ENCODE data around the gene TIMD4. TPM values are rescaled to one million over a fixed set of nuclear protein-coding genes. Genes with fewer than 3 reads are reported as not detected.
"Not testable (repeated sequence)": the region's sequence is repeated elsewhere in the genome, so short reads cannot be mapped to it uniquely, and the experiment has no call there.

Gene TIMD4
- total RNA-seq, 2 experiments from 2014 or later: 4.6 to 10.2 TPM

- peak overlapping the region; percentile 37 for H3K27ac Mint-ChIP-seq
Observed at GRCh38 chr5:156947925-156948324, 15.1 kb downstream of the TIMD4 start.

GRCh38 chr5:156942064-156942463 is 21.0 kb downstream of the TIMD4 start:
- H3K27me3 Mint-ChIP-seq: no peaks in the 10 kb centered on the region
- ATAC-seq: peak; percentile 82
- peaks cover 30% of the 10 kb centered on the region for H3K4me1 Mint-ChIP-seq
- no peak for DNase-seq
- H3K9me3 Mint-ChIP-seq (ENCODE audit: low read depth): peaks cover 10% of the 10 kb centered on the region
- CTCF ChIA-PET: interaction anchor here (1.0 to 1.7 kb wide), 7 partner anchors 8 to 190 kb away, joined by 3 to 5 read pairs (median 4); no protein-coding TSS in a partner anchor
- no peak overlapping the region for H3K4me3 Mint-ChIP-seq
- peak overlapping the region; percentile 89 for H3K27ac Mint-ChIP-seq
- H3K36me3 Mint-ChIP-seq: peaks cover 24% of the 10 kb centered on the region

More at GRCh38 chr5:156947925-156948324, 15.1 kb downstream of the TIMD4 start:
- ATAC-seq: peak; percentile 75
- DNase-seq: peak; percentile 81
- no peaks in the 10 kb centered on the region for H3K27me3 Mint-ChIP-seq
- peaks cover 26% of the 10 kb centered on the region for H3K4me1 Mint-ChIP-seq
- H3K4me3 Mint-ChIP-seq: no peak overlapping the region
- CTCF ChIA-PET: interaction anchor here (0.7 kb wide), 1 partner anchor 184 kb away, joined by 4 read pairs; no protein-coding TSS in a partner anchor
- H3K9me3 Mint-ChIP-seq (ENCODE audit: low read depth): peaks cover 7% of the 10 kb centered on the region
- peaks cover 19% of the 10 kb centered on the region for H3K36me3 Mint-ChIP-seq

- CTCF ChIA-PET, ATAC-seq, H3K4me3 Mint-ChIP-seq, H3K27me3 Mint-ChIP-seq, H3K27ac Mint-ChIP-seq, DNase-seq: not testable (repeated sequence)
- peaks cover 24% of the 10 kb centered on the region for H3K36me3 Mint-ChIP-seq
- H3K4me1 Mint-ChIP-seq: peaks cover 35% of the 10 kb centered on the region
- H3K9me3 Mint-ChIP-seq (ENCODE audit: low read depth): peaks cover 10% of the 10 kb centered on the region
Observed at GRCh38 chr5:156940462-156940861, 22.6 kb downstream of the TIMD4 start.

GRCh38 chr5:156936972-156937371 is 26.1 kb downstream of the TIMD4 start:
- peaks cover 22% of the 10 kb centered on the region for H3K36me3 Mint-ChIP-seq
- H3K27me3 Mint-ChIP-seq: no peaks in the 10 kb centered on the region
- no peak overlapping the region for H3K4me3 Mint-ChIP-seq
- CTCF ChIA-PET: interaction anchor here (1.1 to 1.2 kb wide), 2 partner anchors 91 to 195 kb away, joined by 3 to 4 read pairs; no protein-coding TSS in a partner anchor
- H3K27ac Mint-ChIP-seq: no peak overlapping the region
- ATAC-seq (no peak), DNase-seq (no peak)
- peaks cover 55% of the 10 kb centered on the region for H3K4me1 Mint-ChIP-seq
- peaks cover 8% of the 10 kb centered on the region for H3K9me3 Mint-ChIP-seq (ENCODE audit: low read depth)

GRCh38 chr5:156934450-156935211 is 28.4 kb downstream of the TIMD4 start:
- peak; percentile 84 for ATAC-seq
- Mint-ChIP-seq H3K36me3 (peaks cover 24% of the 10 kb centered on the region), H3K9me3 (ENCODE audit: low read depth) (peaks cover 8% of the 10 kb centered on the region), H3K4me3 (peak overlapping the region; percentile 29), H3K4me1 (peaks cover 60% of the 10 kb centered on the region), H3K27ac (peak overlapping the region; percentile 78), H3K27me3 (no peaks in the 10 kb centered on the region)
- CTCF ChIA-PET: interaction anchor here (0.6 to 3.3 kb wide), 25 partner anchors 10 to 1386 kb away, joined by 3 to 26 read pairs (median 4); partner anchors contain the start of gene MED7
- DNase-seq: peak; percentile 80

GRCh38 chr5:156929366-156929948 is 33.6 kb downstream of the TIMD4 start:
- Mint-ChIP-seq H3K27me3 (no peaks in the 10 kb centered on the region), H3K9me3 (ENCODE audit: low read depth) (peaks cover 7% of the 10 kb centered on the region), H3K27ac (peak overlapping the region; percentile 78), H3K4me1 (peaks cover 69% of the 10 kb centered on the region), H3K4me3 (no peak overlapping the region), H3K36me3 (peaks cover 18% of the 10 kb centered on the region)
- DNase-seq (peak; percentile 48), ATAC-seq (peak; percentile 64)
- CTCF ChIA-PET: interaction anchor here (1.6 to 3.1 kb wide), 3 partner anchors 9 to 95 kb away, joined by 4 to 12 read pairs (median 8); no protein-coding TSS in a partner anchor

- DNase-seq (no peak), ATAC-seq (no peak)
- Mint-ChIP-seq H3K36me3 (peaks cover 20% of the 10 kb centered on the region), H3K9me3 (ENCODE audit: low read depth) (peaks cover 7% of the 10 kb centered on the region), H3K4me1 (peaks cover 59% of the 10 kb centered on the region), H3K4me3 (no peak overlapping the region), H3K27me3 (no peaks in the 10 kb centered on the region), H3K27ac (peak overlapping the region; percentile 78)
- CTCF ChIA-PET: interaction anchor here (1.0 to 1.3 kb wide), 5 partner anchors 13 to 204 kb away, joined by 3 to 4 read pairs (median 3); no protein-coding TSS in a partner anchor
Observed at GRCh38 chr5:156927545-156927944, 35.5 kb downstream of the TIMD4 start.

GRCh38 chr5:156925767-156926166 is 37.3 kb downstream of the TIMD4 start:
- CTCF ChIA-PET; H3K27me3 Mint-ChIP-seq; H3K27ac Mint-ChIP-seq; H3K9me3 Mint-ChIP-seq (ENCODE audit: low read depth); ATAC-seq; DNase-seq; H3K4me3 Mint-ChIP-seq: not testable (repeated sequence)
- H3K4me1 Mint-ChIP-seq: peaks cover 64% of the 10 kb centered on the region
- peaks cover 11% of the 10 kb centered on the region for H3K36me3 Mint-ChIP-seq

GRCh38 chr5:156922207-156922792 is 40.7 kb downstream of the TIMD4 start:
- Mint-ChIP-seq H3K27ac (peak overlapping the region; percentile 91), H3K4me1 (peaks cover 59% of the 10 kb centered on the region), H3K4me3 (peak overlapping the region; percentile 73), H3K9me3 (ENCODE audit: low read depth) (no peaks in the 10 kb centered on the region), H3K36me3 (peaks cover 21% of the 10 kb centered on the region), H3K27me3 (no peaks in the 10 kb centered on the region)
- ATAC-seq (peak; percentile 78), DNase-seq (no peak)
- CTCF ChIA-PET: interaction anchor here (1.0 to 3.6 kb wide), 6 partner anchors 12 to 210 kb away, joined by 3 to 26 read pairs (median 5); no protein-coding TSS in a partner anchor

- peak; percentile 27 for ATAC-seq
- Mint-ChIP-seq H3K27me3 (no peaks in the 10 kb centered on the region), H3K9me3 (ENCODE audit: low read depth) (no peaks in the 10 kb centered on the region), H3K27ac (peak overlapping the region; percentile 91), H3K36me3 (peaks cover 31% of the 10 kb centered on the region), H3K4me3 (peak overlapping the region; percentile 73), H3K4me1 (peaks cover 59% of the 10 kb centered on the region)
- CTCF ChIA-PET: interaction anchor here (1.2 to 3.6 kb wide), 6 partner anchors 8 to 212 kb away, joined by 3 to 26 read pairs (median 9); no protein-coding TSS in a partner anchor
- no peak for DNase-seq
Observed at GRCh38 chr5:156920861-156921431, 42.1 kb downstream of the TIMD4 start.

GRCh38 chr5:156920042-156920860 is 42.8 kb downstream of the TIMD4 start:
- Mint-ChIP-seq H3K9me3 (ENCODE audit: low read depth) (no peaks in the 10 kb centered on the region), H3K27ac (peak overlapping the region; percentile 91), H3K36me3 (peaks cover 37% of the 10 kb centered on the region), H3K4me1 (peaks cover 55% of the 10 kb centered on the region), H3K4me3 (peak overlapping the region; percentile 73), H3K27me3 (no peaks in the 10 kb centered on the region)
- CTCF ChIA-PET: interaction anchor here (1.2 to 3.6 kb wide), 6 partner anchors 8 to 212 kb away, joined by 3 to 26 read pairs (median 9); no protein-coding TSS in a partner anchor
- DNase-seq: peak; percentile 80
- peak; percentile 68 for ATAC-seq

GRCh38 chr5:156918311-156918845 is 44.6 kb downstream of the TIMD4 start:
- no peaks in the 10 kb centered on the region for H3K27me3 Mint-ChIP-seq
- ATAC-seq: no peak
- no peak overlapping the region for H3K4me3 Mint-ChIP-seq
- peaks cover 64% of the 10 kb centered on the region for H3K4me1 Mint-ChIP-seq
- no peak for DNase-seq
- H3K36me3 Mint-ChIP-seq: peaks cover 44% of the 10 kb centered on the region
- CTCF ChIA-PET: interaction anchor here (3.6 kb wide), 1 partner anchor 16 kb away, joined by 26 read pairs; no protein-coding TSS in a partner anchor
- no peak overlapping the region for H3K27ac Mint-ChIP-seq
- H3K9me3 Mint-ChIP-seq (ENCODE audit: low read depth): no peaks in the 10 kb centered on the region
